Neural cell (in vitro differentiated cells): ENCODE measurements around the gene LAMTOR1.

Source experiments
- EP300 ChIP-seq: fragments of 450-650 bp; conservative IDR thresholded peaks from 2 replicates; pipeline ENCODE4 v1.6.1; 2014; ENCODE audit warnings: antibody characterized with exemption, mild to moderate bottlenecking, moderate library complexity; ENCODE audit not compliant: poor library complexity, severe bottlenecking
- EZH2 ChIP-seq: fragments of 200-600, 300-800 bp; shearing (Covaris generic), sonication (generic); IDR thresholded peaks from 2 replicates; pipeline ENCODE4 v1.6.1; 2014; ENCODE audit warnings: antibody characterized with exemption, low read length, borderline replicate concordance, mild to moderate bottlenecking; ENCODE audit not compliant: insufficient read depth, poor library complexity, severe bottlenecking
- MXI1 ChIP-seq: fragments of 450-650 bp; conservative IDR thresholded peaks from 2 replicates; pipeline ENCODE4 v1.6.1; 2014; ENCODE audit warnings: antibody characterized with exemption, mild to moderate bottlenecking; ENCODE audit not compliant: poor library complexity, severe bottlenecking
- POLR2AphosphoS5 ChIP-seq: IDR thresholded peaks from 2 replicates; pipeline ENCODE4 v1.6.1; 2012
- RAD21 ChIP-seq: fragments of 450-650 bp; conservative IDR thresholded peaks from 2 replicates; pipeline ENCODE4 v1.6.1; 2014; ENCODE audit warnings: antibody characterized with exemption, mild to moderate bottlenecking, moderate library complexity
- SMC3 ChIP-seq: fragments of 450-650 bp; conservative IDR thresholded peaks from 2 replicates; pipeline ENCODE4 v1.6.1; 2014; ENCODE audit warnings: antibody characterized with exemption, mild to moderate bottlenecking, moderate library complexity; ENCODE audit not compliant: poor library complexity
- TAF1 ChIP-seq: IDR thresholded peaks from 2 replicates; pipeline ENCODE4 v1.6.1; 2012; ENCODE audit warnings: low read depth
- TF ChIP-seq, protein P1 (sequence below): fragments of 450-650 bp; IDR thresholded peaks from 2 replicates; pipeline ENCODE4 v1.5.1; 2014; ENCODE audit warnings: antibody characterized with exemption, mild to moderate bottlenecking, moderate library complexity; ENCODE audit not compliant: poor library complexity, severe bottlenecking
- TF ChIP-seq, protein P2 (sequence below): IDR thresholded peaks from 2 replicates; pipeline ENCODE4 v1.6.1; 2012; ENCODE audit warnings: borderline replicate concordance

DNA sequence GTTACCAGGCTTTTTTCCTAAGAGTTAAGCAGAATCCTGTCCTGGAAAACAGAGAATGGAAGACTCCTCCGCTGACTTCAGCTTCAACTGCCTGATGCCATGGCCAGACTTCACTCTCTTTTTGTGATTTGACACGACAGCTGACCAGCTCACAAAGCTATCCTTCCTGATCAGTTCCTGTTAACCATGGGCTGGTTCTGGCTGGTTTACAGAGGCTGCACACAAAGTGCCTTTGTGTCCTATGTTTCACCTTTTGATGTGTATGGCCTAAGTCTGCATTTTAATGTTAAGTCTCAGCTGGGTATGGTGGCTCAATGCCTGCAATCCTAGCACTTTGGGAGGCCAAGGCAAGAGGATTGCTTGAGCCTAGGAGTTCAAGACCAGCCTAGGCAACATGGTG, 43.5 kb upstream of the LAMTOR1 start:
- TF ChIP-seq, protein P1, sequence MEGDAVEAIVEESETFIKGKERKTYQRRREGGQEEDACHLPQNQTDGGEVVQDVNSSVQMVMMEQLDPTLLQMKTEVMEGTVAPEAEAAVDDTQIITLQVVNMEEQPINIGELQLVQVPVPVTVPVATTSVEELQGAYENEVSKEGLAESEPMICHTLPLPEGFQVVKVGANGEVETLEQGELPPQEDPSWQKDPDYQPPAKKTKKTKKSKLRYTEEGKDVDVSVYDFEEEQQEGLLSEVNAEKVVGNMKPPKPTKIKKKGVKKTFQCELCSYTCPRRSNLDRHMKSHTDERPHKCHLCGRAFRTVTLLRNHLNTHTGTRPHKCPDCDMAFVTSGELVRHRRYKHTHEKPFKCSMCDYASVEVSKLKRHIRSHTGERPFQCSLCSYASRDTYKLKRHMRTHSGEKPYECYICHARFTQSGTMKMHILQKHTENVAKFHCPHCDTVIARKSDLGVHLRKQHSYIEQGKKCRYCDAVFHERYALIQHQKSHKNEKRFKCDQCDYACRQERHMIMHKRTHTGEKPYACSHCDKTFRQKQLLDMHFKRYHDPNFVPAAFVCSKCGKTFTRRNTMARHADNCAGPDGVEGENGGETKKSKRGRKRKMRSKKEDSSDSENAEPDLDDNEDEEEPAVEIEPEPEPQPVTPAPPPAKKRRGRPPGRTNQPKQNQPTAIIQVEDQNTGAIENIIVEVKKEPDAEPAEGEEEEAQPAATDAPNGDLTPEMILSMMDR, result no peak
- TF ChIP-seq, protein P2, sequence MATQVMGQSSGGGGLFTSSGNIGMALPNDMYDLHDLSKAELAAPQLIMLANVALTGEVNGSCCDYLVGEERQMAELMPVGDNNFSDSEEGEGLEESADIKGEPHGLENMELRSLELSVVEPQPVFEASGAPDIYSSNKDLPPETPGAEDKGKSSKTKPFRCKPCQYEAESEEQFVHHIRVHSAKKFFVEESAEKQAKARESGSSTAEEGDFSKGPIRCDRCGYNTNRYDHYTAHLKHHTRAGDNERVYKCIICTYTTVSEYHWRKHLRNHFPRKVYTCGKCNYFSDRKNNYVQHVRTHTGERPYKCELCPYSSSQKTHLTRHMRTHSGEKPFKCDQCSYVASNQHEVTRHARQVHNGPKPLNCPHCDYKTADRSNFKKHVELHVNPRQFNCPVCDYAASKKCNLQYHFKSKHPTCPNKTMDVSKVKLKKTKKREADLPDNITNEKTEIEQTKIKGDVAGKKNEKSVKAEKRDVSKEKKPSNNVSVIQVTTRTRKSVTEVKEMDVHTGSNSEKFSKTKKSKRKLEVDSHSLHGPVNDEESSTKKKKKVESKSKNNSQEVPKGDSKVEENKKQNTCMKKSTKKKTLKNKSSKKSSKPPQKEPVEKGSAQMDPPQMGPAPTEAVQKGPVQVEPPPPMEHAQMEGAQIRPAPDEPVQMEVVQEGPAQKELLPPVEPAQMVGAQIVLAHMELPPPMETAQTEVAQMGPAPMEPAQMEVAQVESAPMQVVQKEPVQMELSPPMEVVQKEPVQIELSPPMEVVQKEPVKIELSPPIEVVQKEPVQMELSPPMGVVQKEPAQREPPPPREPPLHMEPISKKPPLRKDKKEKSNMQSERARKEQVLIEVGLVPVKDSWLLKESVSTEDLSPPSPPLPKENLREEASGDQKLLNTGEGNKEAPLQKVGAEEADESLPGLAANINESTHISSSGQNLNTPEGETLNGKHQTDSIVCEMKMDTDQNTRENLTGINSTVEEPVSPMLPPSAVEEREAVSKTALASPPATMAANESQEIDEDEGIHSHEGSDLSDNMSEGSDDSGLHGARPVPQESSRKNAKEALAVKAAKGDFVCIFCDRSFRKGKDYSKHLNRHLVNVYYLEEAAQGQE, result no peak
- TF ChIP-seq POLR2AphosphoS5 (no peak), EP300 (no peak), EZH2 (no peak), SMC3 (no peak), RAD21 (no peak), TAF1 (no peak), MXI1 (no peak)
